DND-41 (cell line): Measurements from ENCODE around the gene CRYL1.

Experiments used
- ATAC-seq: fragments of 200-7000 bp; cut with Tn5 transposase; 3 replicates; pipeline ENCODE4 v1.9.1; 2021; ENCODE audit warnings: low read depth; ENCODE audit not compliant: insufficient read depth
- DNase-seq: peaks from one replicate; pipeline ENCODE4 v3.0.0-alpha.2; 2020
- H2AFZ ChIP-seq: 2 replicates; pipeline ENCODE4 v1.6.0; 2012; ENCODE audit warnings: low read depth, low read length
- H3K27ac ChIP-seq: 2 replicates; pipeline ENCODE4 v1.5.1; 2012; ENCODE audit warnings: low read length, inconsistent platforms
- H3K27me3 ChIP-seq: fragments of 200-600 bp; sonication (generic); 2 replicates; pipeline ENCODE4 v1.6.0; 2012; ENCODE audit warnings: low read length, mild to moderate bottlenecking, inconsistent platforms; ENCODE audit not compliant: insufficient read depth, poor library complexity
- H3K36me3 ChIP-seq: 2 replicates; pipeline ENCODE4 v1.5.1; 2012; ENCODE audit warnings: low read length, inconsistent platforms; ENCODE audit not compliant: insufficient read depth
- H3K4me1 ChIP-seq: 2 replicates; pipeline ENCODE4 v1.5.1; 2012; ENCODE audit warnings: mild to moderate bottlenecking, low read length; ENCODE audit not compliant: insufficient read depth
- H3K4me2 ChIP-seq: 2 replicates; pipeline ENCODE4 v1.6.0; 2012; ENCODE audit warnings: mild to moderate bottlenecking, moderate library complexity, low read length, inconsistent platforms; ENCODE audit not compliant: insufficient read depth
- H3K4me3 ChIP-seq, 2 experiments: fragments of 200-600 bp in 1 of 2; shearing (Covaris generic) in 1 of 2; 2 replicates each; pipeline ENCODE4 v1.5.1; 2012 to 2016; ENCODE audit warnings: inconsistent platforms in 2 of 2, low read length in 2 of 2, mild to moderate bottlenecking in 2 of 2, low read depth in 1 of 2, moderate library complexity in 1 of 2
- H3K79me2 ChIP-seq: 2 replicates; pipeline ENCODE4 v1.6.0; 2012; ENCODE audit warnings: low read length, inconsistent platforms; ENCODE audit not compliant: insufficient read depth
- H3K9ac ChIP-seq: 2 replicates; pipeline ENCODE4 v1.6.0; 2012; ENCODE audit warnings: low read depth, mild to moderate bottlenecking, inconsistent platforms, low read length, moderate library complexity
- H3K9me3 ChIP-seq: 2 replicates; pipeline ENCODE4 v1.5.1; 2012; ENCODE audit warnings: low read length, moderate library complexity, mild to moderate bottlenecking, inconsistent platforms; ENCODE audit not compliant: insufficient read depth, severe bottlenecking
- H4K20me1 ChIP-seq: 2 replicates; pipeline ENCODE4 v1.6.0; 2012; ENCODE audit warnings: low read length; ENCODE audit not compliant: insufficient read depth
- EZH2 ChIP-seq: IDR thresholded peaks from 3 replicates; pipeline ENCODE4 v1.6.1; 2012; ENCODE audit warnings: borderline replicate concordance, low read depth, mild to moderate bottlenecking, moderate library complexity, low read length, inconsistent platforms; ENCODE audit not compliant: severe bottlenecking
- TF ChIP-seq, protein P1 (sequence below): IDR thresholded peaks from 2 replicates; pipeline ENCODE4 v1.5.1; 2012; ENCODE audit warnings: borderline replicate concordance, low read length, moderate library complexity, mild to moderate bottlenecking; ENCODE audit not compliant: poor library complexity, severe bottlenecking; ENCODE audit errors: extremely low read depth

Gene CRYL1

DNA sequence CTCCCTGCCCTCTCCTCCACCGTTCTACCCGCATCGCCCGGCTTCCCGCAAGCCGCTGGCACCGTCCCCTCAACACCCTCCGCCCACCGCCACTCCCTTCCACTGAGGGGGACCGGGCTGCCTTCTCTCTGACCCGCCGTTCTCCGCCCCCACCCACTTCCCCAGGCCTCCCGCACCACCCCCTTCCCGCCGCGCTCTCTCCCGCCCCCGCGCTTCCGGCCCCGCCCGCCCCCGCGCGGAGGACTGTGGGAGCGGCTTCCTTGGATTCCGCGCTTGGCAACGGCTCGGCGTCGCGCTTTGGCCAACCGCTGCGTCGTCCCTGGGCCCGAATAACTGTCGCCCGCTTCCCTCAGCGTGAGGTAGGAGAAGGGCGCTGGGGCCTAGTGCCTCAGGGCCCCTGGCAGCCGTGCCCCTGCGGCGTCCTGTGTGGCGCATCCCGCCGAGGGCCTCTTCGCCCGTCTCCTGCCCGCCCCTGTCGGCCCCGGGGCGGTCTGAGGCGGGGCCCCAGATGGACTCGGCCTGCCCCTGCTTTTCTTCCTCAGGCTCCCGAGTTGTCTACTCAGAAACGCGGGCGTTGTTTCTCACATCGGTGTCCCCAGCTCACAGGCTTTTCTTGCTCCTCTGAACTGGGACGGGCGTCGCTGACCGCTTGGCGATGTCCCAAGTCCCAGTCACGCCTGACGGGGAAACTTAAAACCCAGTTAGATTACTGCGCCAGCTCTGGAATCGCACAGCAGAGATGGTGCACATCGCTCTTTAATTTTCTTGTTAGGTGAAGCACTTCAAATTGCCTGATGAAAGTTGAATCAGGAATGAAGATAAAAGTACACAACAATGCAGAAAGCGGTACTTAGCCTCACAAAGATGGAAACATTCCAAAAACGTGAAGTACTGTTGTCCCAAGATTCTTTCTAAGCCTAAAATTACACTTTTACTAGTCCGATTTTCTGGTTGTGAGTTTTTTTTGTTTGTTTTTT is 41.5 kb upstream of the CRYL1 start, which contains the start of gene IFT88:
TSS of gene IFT88 (plus strand) at position 260 of the 977 bp plus-strand sequence. CDS start 7,229 bp downstream, outside the sequence.
- Histone ChIP-seq H3K9ac (peak within 1 kb of the TSS; percentile 72), H4K20me1 (no peaks in the 10 kb centered on the region), H3K27me3 (no peaks in the 10 kb centered on the region), H3K4me2 (peak within 1 kb of the TSS; percentile 71), H2AFZ (peak within 1 kb of the TSS; percentile 86), H3K27ac (peak within 1 kb of the TSS; percentile 78), H3K4me1 (peaks cover 16% of the 10 kb centered on the region), H3K36me3 (no peaks in the 10 kb centered on the region), H3K9me3 (peaks cover 8% of the 10 kb centered on the region), H3K79me2 (peaks cover 22% of the 10 kb centered on the region), H3K4me3 (peak within 1 kb of the TSS; percentile 44 to 82)
- no peak for TF ChIP-seq EZH2
- TF ChIP-seq, protein P1, sequence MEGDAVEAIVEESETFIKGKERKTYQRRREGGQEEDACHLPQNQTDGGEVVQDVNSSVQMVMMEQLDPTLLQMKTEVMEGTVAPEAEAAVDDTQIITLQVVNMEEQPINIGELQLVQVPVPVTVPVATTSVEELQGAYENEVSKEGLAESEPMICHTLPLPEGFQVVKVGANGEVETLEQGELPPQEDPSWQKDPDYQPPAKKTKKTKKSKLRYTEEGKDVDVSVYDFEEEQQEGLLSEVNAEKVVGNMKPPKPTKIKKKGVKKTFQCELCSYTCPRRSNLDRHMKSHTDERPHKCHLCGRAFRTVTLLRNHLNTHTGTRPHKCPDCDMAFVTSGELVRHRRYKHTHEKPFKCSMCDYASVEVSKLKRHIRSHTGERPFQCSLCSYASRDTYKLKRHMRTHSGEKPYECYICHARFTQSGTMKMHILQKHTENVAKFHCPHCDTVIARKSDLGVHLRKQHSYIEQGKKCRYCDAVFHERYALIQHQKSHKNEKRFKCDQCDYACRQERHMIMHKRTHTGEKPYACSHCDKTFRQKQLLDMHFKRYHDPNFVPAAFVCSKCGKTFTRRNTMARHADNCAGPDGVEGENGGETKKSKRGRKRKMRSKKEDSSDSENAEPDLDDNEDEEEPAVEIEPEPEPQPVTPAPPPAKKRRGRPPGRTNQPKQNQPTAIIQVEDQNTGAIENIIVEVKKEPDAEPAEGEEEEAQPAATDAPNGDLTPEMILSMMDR, result no peak
- peak; percentile 87 for ATAC-seq
- peak; percentile 93 for DNase-seq

- Histone ChIP-seq H3K27me3 (no peaks in the 10 kb centered on the region), H3K4me1 (peaks cover 16% of the 10 kb centered on the region), H3K9ac (peak overlapping the region; percentile 72), H3K4me2 (peak overlapping the region; percentile 71), H3K9me3 (peaks cover 8% of the 10 kb centered on the region), H2AFZ (peak overlapping the region; percentile 81), H3K4me3 (peak overlapping the region; percentile 44 to 82; a peak in 3 of 4 replicates), H3K36me3 (no peaks in the 10 kb centered on the region), H3K27ac (peak overlapping the region; percentile 73), H3K79me2 (peaks cover 22% of the 10 kb centered on the region), H4K20me1 (no peaks in the 10 kb centered on the region)
- no peak for TF ChIP-seq EZH2
- TF ChIP-seq, protein P1, result no peak
- ATAC-seq, result peak; percentile 70
- DNase-seq, result no peak
Measured at GRCh38 chr13:20566468-20566897, 40.8 kb upstream of the CRYL1 start.

GRCh38 chr13:20565115-20565736 is 39.6 kb upstream of the CRYL1 start:
- no peak overlapping the region for H3K4me3 ChIP-seq
- DNase-seq, result no peak

More at GRCh38 chr13:20565115-20565736, 39.6 kb upstream of the CRYL1 start:
- peaks cover 16% of the 10 kb centered on the region for H3K4me1 ChIP-seq
- no peak overlapping the region for H3K9ac ChIP-seq
- H4K20me1 ChIP-seq, result no peaks in the 10 kb centered on the region
- no peak for ATAC-seq
- TF ChIP-seq, protein P1, result no peak
- TF ChIP-seq EZH2, result no peak
- no peaks in the 10 kb centered on the region for H3K36me3 ChIP-seq
- H3K9me3 ChIP-seq, result peaks cover 8% of the 10 kb centered on the region
- H3K27ac ChIP-seq, result no peak overlapping the region
- no peaks in the 10 kb centered on the region for H3K27me3 ChIP-seq
- peaks cover 19% of the 10 kb centered on the region for H3K79me2 ChIP-seq
- H3K4me2 ChIP-seq, result no peak overlapping the region
- no peak overlapping the region for H2AFZ ChIP-seq
